Inflammatory macrophage (primary cell): ENCODE measurements around the gene TBX1.

Source experiments
- DNase-seq, 2 donors: peaks; one replicate each; pipeline ENCODE4 v3.0.0-alpha.2; 2020 to 2022
- total RNA-seq, 18 experiments: gene quantifications; one replicate each; lab custom pipeline; 2026; ENCODE audit warnings: mixed read lengths in 6 of 18, inconsistent platforms in 2 of 18; lab: John Stamatoyannopoulos, UW

Gene TBX1
- 0.06 to 2.5 (median 0.74) reads per million in 18 experiments for total RNA-seq

GRCh38 chr22:19760058-19760950 lies at the start of gene TBX1:
TSS of gene TBX1 (plus strand) at chr22:19760778. CDS start at chr22:19760844, 66 bp downstream.
- no peak for DNase-seq

GRCh38 chr22:19713245-19713644 lies 47.3 kb upstream of the TBX1 start:
- no peak for DNase-seq

GRCh38 chr22:19713650-19714311 lies 46.8 kb upstream of the TBX1 start:
- no peak for DNase-seq

GRCh38 chr22:19714312-19715187 lies 46.0 kb upstream of the TBX1 start, which contains the start of gene SEPTIN5:
TSS of gene SEPTIN5 (plus strand) at chr22:19714503. CDS start at chr22:19714589, 86 bp downstream.
- no peak for DNase-seq

GRCh38 chr22:19715188-19715930 lies 45.2 kb upstream of the TBX1 start:
- no peak for DNase-seq

GRCh38 chr22:19716041-19716828 lies 44.3 kb upstream of the TBX1 start:
- no peak for DNase-seq

- no peak for DNase-seq
These were observed 43.8 kb upstream of the TBX1 start for GRCh38 chr22:19716829-19717105.

- DNase-seq: no peak
These were observed 43.4 kb upstream of the TBX1 start for GRCh38 chr22:19717181-19717580.

GRCh38 chr22:19717691-19718455 lies 42.7 kb upstream of the TBX1 start:
- DNase-seq: peak; percentile 70 to 73

- no peak for DNase-seq
These were observed 42.0 kb upstream of the TBX1 start for GRCh38 chr22:19718456-19719049.

- no peak for DNase-seq
These were observed 41.5 kb upstream of the TBX1 start for GRCh38 chr22:19719050-19719482.

GRCh38 chr22:19719488-19720021 lies 41.0 kb upstream of the TBX1 start:
- no peak for DNase-seq

- no peak for DNase-seq
These were observed 40.3 kb upstream of the TBX1 start for GRCh38 chr22:19720150-19720827.

GRCh38 chr22:19720999-19721329 lies 39.6 kb upstream of the TBX1 start:
- DNase-seq: no peak

GRCh38 chr22:19721330-19722177 lies 39.0 kb upstream of the TBX1 start:
- no peak for DNase-seq

GRCh38 chr22:19722178-19722981 lies 38.2 kb upstream of the TBX1 start:
- no peak for DNase-seq

GRCh38 chr22:19722982-19723231 lies 37.7 kb upstream of the TBX1 start:
- DNase-seq: no peak
